K562 (cell line): ENCODE measurements around the gene WWOX. TPM values are rescaled to one million over a fixed set of nuclear protein-coding genes. Genes with fewer than 3 reads are reported as not detected.

Experiments used
- ATAC-seq: fragments of 200-7000 bp; cut with Tn5 transposase; 3 replicates; pipeline ENCODE4 v1.9.1; 2020; ENCODE audit warnings: moderate library complexity
- BruUV-seq: library from RNA; stranded (reverse); fragments of 400-500 nt; replicated peaks from 2 replicates; lab custom pipeline; 2021; lab: Mats Ljungman, UMichigan
- CTCF ChIA-PET: fragments of 300-600 bp; formaldehyde crosslinking; extraction: SDS; loops from one replicate; lab custom pipeline; 2021; ENCODE audit warnings: low intra/inter-chr PET ratio; lab: Yijun Ruan, JAX
- POLR2A ChIA-PET: fragments of 300-600, 350-650 bp; sonication (Branson Sonifier 250); formaldehyde crosslinking; extraction: SDS; loops from one replicate; lab custom pipeline; 2021; ENCODE audit warnings: antibody characterized with exemption, inconsistent platforms; lab: Yijun Ruan, JAX
- DNase-seq, 4 experiments: peaks; one replicate each; pipeline versions ENCODE4 v3.0.0 to v3.0.0-alpha.2; 2011 to 2018; ENCODE audit warnings: low spot score in 3 of 4, mixed read lengths in 3 of 4; ENCODE audit errors: extremely low read depth in 1 of 4
- FAIRE-seq: peaks from 2 replicates; lab custom pipeline; 2011; peaks lifted over from hg19 to GRCh38; lab: Jason Lieb, UNC
- H2AFZ ChIP-seq: 2 replicates; pipeline ENCODE4 v1.6.0; 2011; ENCODE audit warnings: low read depth, low read length, control low read depth, inconsistent platforms
- H3K27ac ChIP-seq: fragments of 200-600 bp; 3 replicates; pipeline ENCODE4 v1.8.0; 2011; ENCODE audit warnings: low read depth, mild to moderate bottlenecking, control low read depth, inconsistent platforms, low read length, moderate library complexity, mixed read lengths; ENCODE audit errors: extremely low read depth
- H3K27me3 ChIP-seq, 2 experiments: fragments of 300-600 bp in 1 of 2; 2 replicates in 1 of 2; 3 replicates in 1 of 2; pipeline versions ENCODE4 v1.6.0 to v1.8.0; 2011; ENCODE audit warnings: inconsistent platforms in 2 of 2, low read length in 2 of 2, mild to moderate bottlenecking in 1 of 2, mixed read lengths in 1 of 2, moderate library complexity in 1 of 2; ENCODE audit not compliant: control insufficient read depth in 2 of 2, insufficient read depth in 2 of 2
- H3K36me3 ChIP-seq: fragments of 300-600 bp; 3 replicates; pipeline ENCODE4 v1.8.0; 2011; ENCODE audit warnings: mild to moderate bottlenecking, low read length, inconsistent platforms; ENCODE audit not compliant: control insufficient read depth, insufficient read depth
- H3K4me1 ChIP-seq, 2 experiments: fragments of 200-600 bp in 1 of 2; replicated peaks in 1 of 2; 2 replicates in 1 of 2; 3 replicates in 1 of 2; pipeline versions ENCODE4 v1.5.1 to v1.8.0; 2011; ENCODE audit warnings: inconsistent platforms in 2 of 2, low read length in 2 of 2, mild to moderate bottlenecking in 1 of 2, mixed read lengths in 1 of 2, moderate library complexity in 1 of 2; ENCODE audit not compliant: control insufficient read depth in 2 of 2, insufficient read depth in 2 of 2
- H3K4me2 ChIP-seq: 2 replicates; pipeline ENCODE4 v1.6.1; 2011; ENCODE audit warnings: low read length, control low read depth, inconsistent platforms, mixed read lengths; ENCODE audit not compliant: insufficient read depth
- H3K4me3 ChIP-seq: fragments of 200-600 bp; sonication (generic), shearing (Covaris generic); 2 replicates; pipeline ENCODE4 v1.5.1; 2016; ENCODE audit warnings: control low read depth, inconsistent platforms
- H3K79me2 ChIP-seq: fragments of 200-600 bp; 3 replicates; pipeline ENCODE4 v1.8.0; 2011; ENCODE audit warnings: low read length, inconsistent platforms; ENCODE audit not compliant: control insufficient read depth, insufficient read depth
- H3K9ac ChIP-seq, 2 experiments: 2 replicates each; pipeline versions ENCODE4 v1.6.0 to v1.6.1; 2011; ENCODE audit warnings: low read depth in 2 of 2, low read length in 2 of 2, control low read depth in 1 of 2, inconsistent platforms in 1 of 2, mild to moderate bottlenecking in 1 of 2, mixed read lengths in 1 of 2; ENCODE audit not compliant: insufficient read depth in 1 of 2
- H3K9me1 ChIP-seq: one replicate; pipeline ENCODE4 v1.6.0; 2011; ENCODE audit warnings: inconsistent platforms, mild to moderate bottlenecking, low read length, moderate library complexity; ENCODE audit not compliant: control insufficient read depth, insufficient read depth
- H3K9me3 ChIP-seq: replicated peaks from 2 replicates; pipeline ENCODE4 v1.5.1; 2011; ENCODE audit warnings: low read depth, low read length, inconsistent platforms; ENCODE audit not compliant: control insufficient read depth, insufficient read depth
- H4K20me1 ChIP-seq: replicated peaks from 2 replicates; pipeline ENCODE4 v1.6.1; 2011; ENCODE audit warnings: low read length, inconsistent platforms, mixed read lengths; ENCODE audit not compliant: control insufficient read depth, insufficient read depth
- CBX1 ChIP-seq: sonication (generic); IDR thresholded peaks from 2 replicates; pipeline ENCODE4 v1.6.1; 2016; ENCODE audit warnings: antibody characterized with exemption, low read depth, mild to moderate bottlenecking
- CBX3 ChIP-seq, 2 experiments: IDR thresholded peaks; 1 replicate in 1 of 2; 2 replicates in 1 of 2; pipeline ENCODE4 v1.6.1; 2012; ENCODE audit warnings: inconsistent platforms in 2 of 2, low read length in 2 of 2, borderline replicate concordance in 1 of 2, control low read depth in 1 of 2
- HDAC3 ChIP-seq: fragments of 450-650 bp; IDR thresholded peaks from 2 replicates; pipeline ENCODE4 v1.6.1; 2018; ENCODE audit warnings: borderline replicate concordance, mild to moderate bottlenecking, moderate library complexity; ENCODE audit not compliant: partially characterized antibody
- NR1H2 ChIP-seq: sonication (generic); formaldehyde crosslinking; IDR thresholded peaks from 2 replicates; pipeline ENCODE4 v1.4.0; 2020; ENCODE audit warnings: mild to moderate bottlenecking, missing genetic modification reagents
- PCBP1 ChIP-seq: fragments of 200-400 bp; formaldehyde crosslinking; IDR thresholded peaks from 2 replicates; pipeline ENCODE4 v1.6.1; 2018; ENCODE audit warnings: mild to moderate bottlenecking, low read depth, low read length; ENCODE audit not compliant: poor library complexity, severe bottlenecking
- RFX7 ChIP-seq: fragments of 250-450 bp; sonication (Bioruptor Pico); IDR thresholded peaks from 2 replicates; pipeline ENCODE4 v1.5.1; 2021; ENCODE audit warnings: mild to moderate bottlenecking
- SRSF9 ChIP-seq: fragments of 200-400 bp; formaldehyde crosslinking; IDR thresholded peaks from 2 replicates; pipeline ENCODE4 v1.6.1; 2017; ENCODE audit warnings: low read depth, low read length, borderline replicate concordance
- ZC3H11A ChIP-seq: IDR thresholded peaks from 2 replicates; pipeline ENCODE4 v1.6.1; 2012; ENCODE audit warnings: low read depth, low read length, improper control_type of control experiment
- ZKSCAN8 ChIP-seq: fragments of 200-800 bp; sonication (Bioruptor generic); IDR thresholded peaks from 2 replicates; pipeline ENCODE4 v1.6.1; 2016; ENCODE audit warnings: missing genetic modification characterization, missing compliant biosample characterization
- ZNF143 ChIP-seq: sonication (generic); formaldehyde crosslinking; IDR thresholded peaks from 2 replicates; pipeline ENCODE4 v1.9.0; 2022; ENCODE audit warnings: mild to moderate bottlenecking, missing genetic modification reagents
- ZNF184 ChIP-seq: sonication (generic); formaldehyde crosslinking; IDR thresholded peaks from 2 replicates; pipeline ENCODE4 v1.5.0; 2020; ENCODE audit warnings: missing genetic modification reagents
- ZNF408 ChIP-seq: fragments of 250-450 bp; sonication (Bioruptor Pico); IDR thresholded peaks from 2 replicates; pipeline ENCODE4 v1.4.0; 2020; ENCODE audit warnings: low read depth, mild to moderate bottlenecking, moderate library complexity
- ZNF586 ChIP-seq: fragments of 450-650 bp; formaldehyde crosslinking; conservative IDR thresholded peaks from 2 replicates; pipeline ENCODE4 v1.4.0; 2020; ENCODE audit warnings: mild to moderate bottlenecking, moderate library complexity
- WGBS: fragments of 100-300 bp; shearing (Covaris generic); methylation state at CpG from one replicate; pipeline ENCODE4 v1.1.6; 2016; ENCODE audit warnings: low coverage, mixed read lengths; ENCODE audit not compliant: insufficient coverage; ENCODE audit errors: missing lambda C conversion rate; 5-methylcytosine and 5-hydroxymethylcytosine counted together
- in situ Hi-C: fragments of 300-500 bp; cut with MboI; formaldehyde crosslinking; loops from 4 replicates; pipeline ENCODE4 v1.15.0; 2018; ENCODE audit warnings: inconsistent platforms, mixed read lengths
- intact Hi-C: fragments of 100-400 bp; cut with micrococcal nuclease; formaldehyde crosslinking; loops from 2 replicates; pipeline ENCODE4 v1.14.2; 2022
- polyA plus RNA-seq, 8 experiments: library from polyadenylated mRNA; depleted of rRNA in 4 of 8; stranded (reverse) in 5 of 8; unstranded in 3 of 8; fragments of >200 nt; fragmentation: Nextera tagmentation in 2 of 8; fragmentation: Illumina TruSeq in 1 of 8; extraction: Ambion mirVana in 2 of 8; extraction: Trizol in 1 of 8; gene quantifications; 2 replicates each; pipeline versions ENCODE4 v1.2.1 to v1.2.3, GENCODE V29; 2011 to 2014; ENCODE audit warnings: inconsistent platforms in 1 of 8, missing spikeins in 1 of 8
- total RNA-seq, 7 experiments: library from RNA; depleted of rRNA in 6 of 7; stranded (reverse); fragments of >200 nt in 6 of 7; fragmentation: Illumina TruSeq in 2 of 7; extraction: Trizol in 2 of 7; gene quantifications; 2 replicates each; pipeline versions ENCODE4 v1.2.1 to v1.2.3, GENCODE V29; 2011 to 2021; ENCODE audit warnings: low replicate concordance in 1 of 7

Gene WWOX
- total and polyA plus RNA-seq, 9 of the 15 experiments (the other 6 are each of a cell fraction or from before 2014, with no cell fraction given), result 1.6 to 22.7 (median 8.1) TPM

DNA sequence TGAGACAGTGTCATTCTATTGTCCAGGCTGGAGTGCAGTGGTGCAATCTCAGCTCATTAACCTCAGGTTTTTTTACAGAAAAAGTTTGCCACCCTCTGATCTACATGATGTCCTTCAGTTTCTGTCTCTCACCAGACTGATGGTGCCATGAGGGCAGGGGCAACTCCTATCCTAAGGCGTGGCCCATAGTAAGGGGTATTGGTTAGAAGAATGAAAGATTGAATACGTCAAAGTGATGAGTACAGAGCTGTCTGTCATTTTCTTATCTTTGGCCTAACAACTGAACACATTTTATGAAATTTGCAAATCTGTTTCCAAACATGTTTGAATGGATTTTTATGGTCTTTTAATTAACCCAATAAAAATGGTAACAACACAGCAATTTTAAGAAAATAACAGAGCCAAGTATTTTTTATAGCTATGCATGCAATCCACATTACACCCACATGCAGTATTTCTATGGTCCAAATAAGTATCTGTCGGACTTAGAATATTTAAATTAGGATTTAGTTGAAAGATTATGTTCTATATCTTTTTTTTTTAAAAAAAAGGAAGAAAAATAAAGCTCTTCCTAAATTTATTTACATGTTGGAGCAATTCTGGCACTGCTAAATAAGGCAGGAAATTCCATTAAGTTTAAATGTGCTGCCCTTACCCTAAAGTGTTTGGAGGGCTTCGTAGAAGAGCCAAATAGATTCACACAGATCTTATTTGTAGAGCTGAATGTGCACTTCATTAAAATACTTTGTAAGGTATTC lies 192.8 kb downstream of the WWOX start:
- Histone ChIP-seq H3K4me2 (no peak overlapping the region), H3K36me3 (no peaks in the 10 kb centered on the region), H3K9ac (no peak overlapping the region), H3K9me3 (no peaks in the 10 kb centered on the region), H3K4me1 (no peaks in the 10 kb centered on the region), H3K27ac (no peak overlapping the region), H3K4me3 (no peak overlapping the region), H2AFZ (no peak overlapping the region), H3K9me1 (no peaks in the 10 kb centered on the region), H3K27me3 (peaks cover 10 to 18% of the 10 kb centered on the region in 2 experiments), H4K20me1 (no peaks in the 10 kb centered on the region)
- BruUV-seq, result no TSS peak
- FAIRE-seq (no peak), ATAC-seq (no peak), DNase-seq (no peak)
- ChIA-PET POLR2A (interaction anchor here (0.7 kb wide), 1 partner anchor 148 kb away, joined by 3 read pairs; no protein-coding TSS in a partner anchor), CTCF (no interaction called here)
- 2% methylated on average over 4 of the region's 4 CpGs for WGBS
- in situ Hi-C loops, result no loop called here
- TF ChIP-seq ZNF143 (CRISPR knock-in tag) (no peak), CBX3 (IDR thresholded peaks at IDR 0.05; ENCODE audit: borderline replicate concordance in 1 of 2, low read length in 2 of 2) (no peak), ZNF184 (no peak), ZKSCAN8 (CRISPR knock-in tag) (no peak), ZC3H11A (no peak), SRSF9 (no peak), ZNF408 (CRISPR knock-in tag) (no peak), PCBP1 (no peak), ZNF586 (CRISPR knock-in tag) (no peak), RFX7 (CRISPR knock-in tag) (no peak), CBX1 (no peak), NR1H2 (CRISPR knock-in tag) (no peak), HDAC3 (no peak)
- TF ChIP-seq, all 486 proteins: peak for 0
- H3K79me2 ChIP-seq, result no peaks in the 10 kb centered on the region
- intact Hi-C loops, result no loop called here
